HEK293 (cell line): ENCODE measurements around the gene SLC25A36.

ENCODE experiments used
- CTCF ChIA-PET: fragments of 350-600 bp; formaldehyde crosslinking; extraction: SDS; loops from one replicate; lab custom pipeline; 2021; ENCODE audit warnings: antibody characterized with exemption; lab: Yijun Ruan, JAX
- POLR2A ChIA-PET: fragments of 300-600 bp; formaldehyde crosslinking; extraction: SDS; loops from one replicate; lab custom pipeline; 2020; ENCODE audit warnings: antibody characterized with exemption, inconsistent platforms; lab: Yijun Ruan, JAX
- H3K27ac ChIP-seq: fragments of 200-500 bp; sonication (Bioruptor generic); 2 replicates; pipeline ENCODE4 v1.5.1; 2014; ENCODE audit warnings: low read depth, low read length, control low read depth, inconsistent platforms; ENCODE audit errors: extremely low read depth
- H3K36me3 ChIP-seq, 2 experiments: fragments of 200-500 bp in 1 of 2; sonication (Bioruptor generic) in 1 of 2; 1 replicate in 1 of 2; 2 replicates in 1 of 2; pipeline ENCODE4 v1.5.1; 2014 to 2017; ENCODE audit warnings: inconsistent platforms in 2 of 2, low read length in 2 of 2; ENCODE audit not compliant: control insufficient read depth in 2 of 2, insufficient read depth in 1 of 2
- H3K4me1 ChIP-seq: fragments of 200-500 bp; sonication (Bioruptor generic); 2 replicates; pipeline ENCODE4 v1.5.1; 2014; ENCODE audit warnings: mild to moderate bottlenecking, low read length, inconsistent platforms; ENCODE audit not compliant: control insufficient read depth, insufficient read depth
- H3K4me3 ChIP-seq: 2 replicates; pipeline ENCODE4 v1.5.1; 2011; ENCODE audit warnings: low read depth, mild to moderate bottlenecking, control low read depth, low read length, moderate library complexity
- H3K9me3 ChIP-seq: fragments of 200-500 bp; sonication (Bioruptor generic); 2 replicates; pipeline ENCODE4 v1.5.1; 2014; ENCODE audit warnings: low read depth, low read length, inconsistent platforms; ENCODE audit not compliant: control insufficient read depth, insufficient read depth
- KLF1 ChIP-seq: fragments of 450-650 bp; formaldehyde crosslinking; IDR thresholded peaks from 2 replicates; pipeline ENCODE4 v1.5.1; 2016; ENCODE audit warnings: missing biosample characterization, missing genetic modification characterization
- OVOL3 ChIP-seq: fragments of 450-650 bp; formaldehyde crosslinking; IDR thresholded peaks from 2 replicates; pipeline ENCODE4 v1.5.1; 2016; ENCODE audit warnings: missing biosample characterization, missing genetic modification characterization
- SP3 ChIP-seq: fragments of 450-650 bp; formaldehyde crosslinking; IDR thresholded peaks from 2 replicates; pipeline ENCODE4 v1.5.1; 2016; ENCODE audit warnings: missing biosample characterization, missing genetic modification characterization
- YY1 ChIP-seq: fragments of 450-650 bp; formaldehyde crosslinking; IDR thresholded peaks from 2 replicates; pipeline ENCODE4 v1.5.1; 2018; ENCODE audit warnings: missing biosample characterization, missing genetic modification characterization
- ZBTB17 ChIP-seq: fragments of 450-650 bp; formaldehyde crosslinking; IDR thresholded peaks from 2 replicates; pipeline ENCODE4 v1.5.1; 2016; ENCODE audit warnings: missing biosample characterization, missing genetic modification characterization
- ZNF202 ChIP-seq: fragments of 450-650 bp; formaldehyde crosslinking; IDR thresholded peaks from 2 replicates; pipeline ENCODE4 v1.5.1; 2016; ENCODE audit warnings: missing biosample characterization, missing genetic modification characterization, borderline replicate concordance
- ZNF214 ChIP-seq: fragments of 450-650 bp; formaldehyde crosslinking; IDR thresholded peaks from 2 replicates; pipeline ENCODE4 v1.5.1; 2017; ENCODE audit warnings: missing biosample characterization, mild to moderate bottlenecking, missing genetic modification characterization, borderline replicate concordance
- ZNF292 ChIP-seq: fragments of 450-650 bp; formaldehyde crosslinking; IDR thresholded peaks from 2 replicates; pipeline ENCODE4 v1.5.1; 2016; ENCODE audit warnings: low read depth, missing biosample characterization, missing genetic modification characterization, borderline replicate concordance
- ZNF335 ChIP-seq: fragments of 450-650 bp; formaldehyde crosslinking; conservative IDR thresholded peaks from 2 replicates; pipeline ENCODE4 v1.5.1; 2016; ENCODE audit warnings: missing biosample characterization, missing genetic modification characterization
- ZNF341 ChIP-seq: fragments of 450-650 bp; formaldehyde crosslinking; IDR thresholded peaks from 2 replicates; pipeline ENCODE4; 2016; ENCODE audit warnings: low read depth, missing biosample characterization, missing genetic modification characterization
- ZNF350 ChIP-seq: fragments of 450-650 bp; formaldehyde crosslinking; IDR thresholded peaks from 2 replicates; pipeline ENCODE4 v1.5.0; 2017; ENCODE audit warnings: missing biosample characterization, mild to moderate bottlenecking, missing genetic modification characterization
- ZNF544 ChIP-seq: fragments of 450-650 bp; formaldehyde crosslinking; IDR thresholded peaks from 2 replicates; pipeline ENCODE4 v1.5.0; 2017; ENCODE audit warnings: missing biosample characterization, missing genetic modification characterization
- ZNF560 ChIP-seq: fragments of 450-650 bp; formaldehyde crosslinking; IDR thresholded peaks from 2 replicates; pipeline ENCODE4 v1.5.1; 2017; ENCODE audit warnings: missing biosample characterization, missing genetic modification characterization, borderline replicate concordance
- ZNF664 ChIP-seq: fragments of 450-650 bp; formaldehyde crosslinking; IDR thresholded peaks from 2 replicates; pipeline ENCODE4 v1.5.1; 2016; ENCODE audit warnings: missing biosample characterization, missing genetic modification characterization
- ZNF76 ChIP-seq: fragments of 450-650 bp; formaldehyde crosslinking; IDR thresholded peaks from 2 replicates; pipeline ENCODE4; 2016; ENCODE audit warnings: low read depth, missing biosample characterization, missing genetic modification characterization, borderline replicate concordance
- ZNF843 ChIP-seq: fragments of 450-650 bp; formaldehyde crosslinking; IDR thresholded peaks from 2 replicates; pipeline ENCODE4 v1.5.1; 2016; ENCODE audit warnings: missing biosample characterization, missing genetic modification characterization
- ZSCAN4 ChIP-seq: fragments of 450-650 bp; formaldehyde crosslinking; IDR thresholded peaks from 2 replicates; pipeline ENCODE4 v1.5.1; 2017; ENCODE audit warnings: missing biosample characterization, missing genetic modification characterization
- TF ChIP-seq, protein P1 (sequence below): fragments of 450-650 bp; formaldehyde crosslinking; IDR thresholded peaks from 2 replicates; pipeline ENCODE4 v1.5.1; 2017; ENCODE audit warnings: missing biosample characterization, missing genetic modification characterization
- TF ChIP-seq, protein P2 (sequence below): fragments of 450-650 bp; formaldehyde crosslinking; IDR thresholded peaks from 2 replicates; pipeline ENCODE4 v1.5.1; 2016; ENCODE audit warnings: missing biosample characterization, missing genetic modification characterization

Gene SLC25A36

DNA sequence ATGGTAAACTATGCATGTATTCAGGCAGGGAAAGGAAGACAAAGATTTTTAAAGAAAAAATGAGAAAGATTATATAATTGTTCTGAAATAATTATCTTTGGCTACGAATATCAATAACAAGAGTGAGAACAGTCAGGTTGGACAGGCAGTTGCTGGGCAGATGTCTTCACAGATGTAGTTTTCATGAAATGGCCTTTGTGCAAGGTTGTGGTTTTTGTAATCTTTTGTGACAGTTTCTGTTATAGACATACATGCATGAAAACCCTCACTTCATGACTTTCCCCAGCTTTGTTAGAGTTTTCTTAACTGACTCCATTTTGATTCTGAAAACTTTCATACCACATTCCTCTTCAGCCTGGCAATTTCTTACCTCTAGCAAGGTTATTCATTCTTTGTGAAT, 34.9 kb upstream of the SLC25A36 start:
- no peaks in the 10 kb centered on the region for H3K36me3 ChIP-seq
- ChIA-PET POLR2A (no interaction called here), CTCF (interaction anchor here (1.4 kb wide), 1 partner anchor 285 kb away, joined by 5 read pairs; no protein-coding TSS in a partner anchor)
- no peak overlapping the region for H3K27ac ChIP-seq
- H3K4me1 ChIP-seq, result peaks cover 5% of the 10 kb centered on the region
- H3K9me3 ChIP-seq, result no peaks in the 10 kb centered on the region
- no peak for TF ChIP-seq SP3 (tag by site-specific recombination)
- TF ChIP-seq ZNF292 (tag by site-specific recombination), result no peak
- no peak for TF ChIP-seq YY1 (tag by site-specific recombination)
- TF ChIP-seq ZNF350 (tag by site-specific recombination), result no peak
- no peak for TF ChIP-seq ZSCAN4 (tag by site-specific recombination)
- no peak for TF ChIP-seq ZNF202 (tag by site-specific recombination)
- TF ChIP-seq ZNF560 (tag by site-specific recombination), result no peak
- no peak for TF ChIP-seq ZNF544 (tag by site-specific recombination)
- no peak for TF ChIP-seq ZNF843 (tag by site-specific recombination)
- TF ChIP-seq, protein P1, sequence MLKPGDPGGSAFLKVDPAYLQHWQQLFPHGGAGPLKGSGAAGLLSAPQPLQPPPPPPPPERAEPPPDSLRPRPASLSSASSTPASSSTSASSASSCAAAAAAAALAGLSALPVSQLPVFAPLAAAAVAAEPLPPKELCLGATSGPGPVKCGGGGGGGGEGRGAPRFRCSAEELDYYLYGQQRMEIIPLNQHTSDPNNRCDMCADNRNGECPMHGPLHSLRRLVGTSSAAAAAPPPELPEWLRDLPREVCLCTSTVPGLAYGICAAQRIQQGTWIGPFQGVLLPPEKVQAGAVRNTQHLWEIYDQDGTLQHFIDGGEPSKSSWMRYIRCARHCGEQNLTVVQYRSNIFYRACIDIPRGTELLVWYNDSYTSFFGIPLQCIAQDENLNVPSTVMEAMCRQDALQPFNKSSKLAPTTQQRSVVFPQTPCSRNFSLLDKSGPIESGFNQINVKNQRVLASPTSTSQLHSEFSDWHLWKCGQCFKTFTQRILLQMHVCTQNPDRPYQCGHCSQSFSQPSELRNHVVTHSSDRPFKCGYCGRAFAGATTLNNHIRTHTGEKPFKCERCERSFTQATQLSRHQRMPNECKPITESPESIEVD, result no peak
- TF ChIP-seq KLF1 (tag by site-specific recombination), result no peak
- TF ChIP-seq OVOL3 (tag by site-specific recombination), result no peak
- no peak overlapping the region for H3K4me3 ChIP-seq

DNA sequence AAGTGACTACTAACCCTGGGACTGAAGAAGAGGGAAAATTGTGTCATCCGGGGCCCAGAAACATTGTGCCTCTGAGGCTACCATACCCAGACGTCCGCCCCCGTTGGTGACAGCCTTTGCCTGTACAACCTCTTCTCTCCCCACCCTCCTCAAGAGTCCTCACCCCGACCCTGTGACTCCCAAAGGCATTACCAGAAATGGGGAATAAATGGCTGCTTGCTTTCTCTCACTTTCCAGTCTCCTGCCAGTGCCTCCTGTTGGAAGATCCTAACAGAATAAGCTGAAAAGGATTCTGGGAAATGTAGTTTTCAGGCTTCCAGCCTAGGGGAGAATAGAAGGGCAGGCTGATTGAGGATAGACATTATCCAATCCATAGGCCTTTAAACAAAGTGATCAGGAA, 30.8 kb upstream of the SLC25A36 start:
- no peaks in the 10 kb centered on the region for H3K9me3 ChIP-seq
- peaks cover 15% of the 10 kb centered on the region for H3K4me1 ChIP-seq
- no peak overlapping the region; the same call in 1 of the 2 replicates for H3K27ac ChIP-seq
- H3K36me3 ChIP-seq, result no peaks in the 10 kb centered on the region
- CTCF ChIA-PET, result interaction anchor here (1.2 kb wide), 1 partner anchor 14 kb away, joined by 3 read pairs; no protein-coding TSS in a partner anchor
- H3K4me3 ChIP-seq, result no peak overlapping the region
- TF ChIP-seq SP3 (tag by site-specific recombination) (no peak), ZNF214 (no peak), ZNF76 (tag by site-specific recombination) (peak; percentile 27; the same call in 1 of the 2 replicates), ZNF664 (tag by site-specific recombination) (no peak), ZBTB17 (tag by site-specific recombination) (peak; percentile 65), ZNF341 (tag by site-specific recombination) (peak; percentile 68), ZNF335 (tag by site-specific recombination) (peak; percentile 46; the same call in 1 of the 2 replicates)
- TF ChIP-seq, protein P2, sequence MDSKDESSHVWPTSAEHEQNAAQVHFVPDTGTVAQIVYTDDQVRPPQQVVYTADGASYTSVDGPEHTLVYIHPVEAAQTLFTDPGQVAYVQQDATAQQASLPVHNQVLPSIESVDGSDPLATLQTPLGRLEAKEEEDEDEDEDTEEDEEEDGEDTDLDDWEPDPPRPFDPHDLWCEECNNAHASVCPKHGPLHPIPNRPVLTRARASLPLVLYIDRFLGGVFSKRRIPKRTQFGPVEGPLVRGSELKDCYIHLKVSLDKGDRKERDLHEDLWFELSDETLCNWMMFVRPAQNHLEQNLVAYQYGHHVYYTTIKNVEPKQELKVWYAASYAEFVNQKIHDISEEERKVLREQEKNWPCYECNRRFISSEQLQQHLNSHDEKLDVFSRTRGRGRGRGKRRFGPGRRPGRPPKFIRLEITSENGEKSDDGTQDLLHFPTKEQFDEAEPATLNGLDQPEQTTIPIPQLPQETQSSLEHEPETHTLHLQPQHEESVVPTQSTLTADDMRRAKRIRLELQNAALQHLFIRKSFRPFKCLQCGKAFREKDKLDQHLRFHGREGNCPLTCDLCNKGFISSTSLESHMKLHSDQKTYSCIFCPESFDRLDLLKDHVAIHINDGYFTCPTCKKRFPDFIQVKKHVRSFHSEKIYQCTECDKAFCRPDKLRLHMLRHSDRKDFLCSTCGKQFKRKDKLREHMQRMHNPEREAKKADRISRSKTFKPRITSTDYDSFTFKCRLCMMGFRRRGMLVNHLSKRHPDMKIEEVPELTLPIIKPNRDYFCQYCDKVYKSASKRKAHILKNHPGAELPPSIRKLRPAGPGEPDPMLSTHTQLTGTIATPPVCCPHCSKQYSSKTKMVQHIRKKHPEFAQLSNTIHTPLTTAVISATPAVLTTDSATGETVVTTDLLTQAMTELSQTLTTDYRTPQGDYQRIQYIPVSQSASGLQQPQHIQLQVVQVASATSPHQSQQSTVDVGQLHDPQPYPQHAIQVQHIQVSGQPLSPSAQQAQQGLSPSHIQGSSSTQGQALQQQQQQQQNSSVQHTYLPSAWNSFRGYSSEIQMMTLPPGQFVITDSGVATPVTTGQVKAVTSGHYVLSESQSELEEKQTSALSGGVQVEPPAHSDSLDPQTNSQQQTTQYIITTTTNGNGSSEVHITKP (tag by site-specific recombination), result peak; percentile 82
- POLR2A ChIA-PET, result no interaction called here
